Measurements from ENCODE around the gene VAMP5.
"Not testable (repeated sequence)": the region's sequence is repeated elsewhere in the genome, so short reads cannot be mapped to it uniquely, and the experiment has no call there.

The VAMP5 gene

DNA sequence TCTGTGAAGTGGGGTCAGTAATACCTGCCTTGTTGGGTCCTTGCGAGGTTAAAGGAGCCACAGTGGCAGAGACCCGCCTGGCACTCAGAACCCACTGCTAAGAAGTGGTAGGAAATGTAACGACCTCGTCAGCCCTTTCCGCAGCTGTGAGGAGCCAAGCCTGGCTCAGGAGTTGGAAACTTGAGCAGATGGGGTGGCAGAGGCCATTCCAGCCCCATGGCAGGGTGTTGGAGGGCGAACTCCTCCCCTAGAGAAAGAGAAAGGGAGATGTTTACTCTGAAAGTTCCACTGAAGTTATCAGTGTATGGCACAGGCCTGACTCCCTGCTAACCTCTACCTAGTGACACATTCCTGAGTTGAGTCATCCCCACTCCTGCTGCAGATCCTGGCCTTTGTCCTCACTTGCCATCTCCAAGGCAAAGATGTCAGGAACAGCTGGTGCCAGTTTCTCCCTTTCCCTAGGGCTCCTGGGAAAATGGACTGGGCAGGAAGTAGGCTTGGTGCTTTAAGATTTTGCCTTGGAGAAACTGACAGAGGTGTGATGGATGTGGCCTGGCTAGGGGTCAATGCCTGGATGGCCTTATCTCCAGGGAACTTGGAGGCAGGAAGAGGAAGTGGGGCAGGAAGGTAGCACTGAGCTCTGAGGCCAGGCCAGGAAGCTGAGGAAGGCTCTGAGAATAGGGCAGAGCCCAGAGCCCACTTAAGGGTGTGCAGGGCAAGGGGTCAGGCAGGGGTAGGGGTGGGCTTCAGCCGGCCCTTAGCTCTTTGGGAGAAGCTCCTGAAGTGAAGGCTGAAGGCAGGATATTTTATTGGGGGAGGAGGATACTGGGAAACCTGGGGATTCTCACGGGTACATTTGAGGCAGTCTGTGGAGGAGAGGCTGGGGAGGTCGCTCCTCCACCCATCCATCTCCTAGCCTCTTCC is 888 bp downstream of the VAMP5 start:
- no peak for DNase-seq (ENCODE audit: low read depth)

- DNase-seq (ENCODE audit: low read depth) = no peak
These were observed 1.5 kb downstream of the VAMP5 start for GRCh38 chr2:85585781-85586105.

GRCh38 chr2:85588236-85588635 is 4.0 kb downstream of the VAMP5 start:
- DNase-seq (ENCODE audit: low read depth) = no peak

DNA sequence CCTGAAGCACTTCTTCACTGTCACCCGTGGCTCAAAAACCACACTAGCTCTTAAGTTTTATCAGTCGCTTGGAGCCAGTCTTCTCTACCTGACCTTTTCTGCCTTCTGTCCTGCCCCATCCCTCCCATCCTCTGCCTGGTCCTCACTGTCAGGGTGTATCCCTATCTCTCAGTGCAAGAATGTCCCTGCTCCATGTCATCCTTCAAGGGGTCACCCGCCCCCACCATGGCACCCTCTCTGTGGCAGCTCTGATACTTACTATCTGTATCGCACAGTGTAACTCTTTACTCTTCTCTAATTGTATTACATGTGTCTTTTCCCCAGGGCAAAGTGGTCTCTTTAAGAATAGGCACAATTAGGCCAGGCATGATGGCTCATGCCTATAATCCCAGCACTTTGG is 4.4 kb downstream of the VAMP5 start:
- no peak for DNase-seq (ENCODE audit: low read depth)

DNA sequence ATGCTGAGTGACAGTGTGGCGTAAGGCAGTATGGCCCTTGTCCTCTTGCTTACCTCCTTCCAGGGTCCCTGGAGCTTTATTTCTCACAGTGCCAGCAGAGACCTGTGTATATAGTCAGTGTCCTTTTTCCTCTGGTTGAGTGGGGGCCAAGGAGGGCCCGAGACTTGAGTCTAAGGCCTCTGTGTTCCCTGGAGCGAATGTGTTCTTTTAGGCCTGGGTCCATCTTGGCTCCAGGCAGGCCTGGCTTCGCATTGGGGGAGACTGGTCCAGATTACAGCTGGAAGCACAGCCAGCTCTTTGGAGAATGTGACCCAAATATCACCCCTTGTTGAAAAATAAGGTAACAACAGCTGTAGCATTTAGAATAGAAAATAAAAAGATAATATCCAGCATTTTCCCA is 5.0 kb downstream of the VAMP5 start:
- DNase-seq (ENCODE audit: low read depth) = no peak

DNA sequence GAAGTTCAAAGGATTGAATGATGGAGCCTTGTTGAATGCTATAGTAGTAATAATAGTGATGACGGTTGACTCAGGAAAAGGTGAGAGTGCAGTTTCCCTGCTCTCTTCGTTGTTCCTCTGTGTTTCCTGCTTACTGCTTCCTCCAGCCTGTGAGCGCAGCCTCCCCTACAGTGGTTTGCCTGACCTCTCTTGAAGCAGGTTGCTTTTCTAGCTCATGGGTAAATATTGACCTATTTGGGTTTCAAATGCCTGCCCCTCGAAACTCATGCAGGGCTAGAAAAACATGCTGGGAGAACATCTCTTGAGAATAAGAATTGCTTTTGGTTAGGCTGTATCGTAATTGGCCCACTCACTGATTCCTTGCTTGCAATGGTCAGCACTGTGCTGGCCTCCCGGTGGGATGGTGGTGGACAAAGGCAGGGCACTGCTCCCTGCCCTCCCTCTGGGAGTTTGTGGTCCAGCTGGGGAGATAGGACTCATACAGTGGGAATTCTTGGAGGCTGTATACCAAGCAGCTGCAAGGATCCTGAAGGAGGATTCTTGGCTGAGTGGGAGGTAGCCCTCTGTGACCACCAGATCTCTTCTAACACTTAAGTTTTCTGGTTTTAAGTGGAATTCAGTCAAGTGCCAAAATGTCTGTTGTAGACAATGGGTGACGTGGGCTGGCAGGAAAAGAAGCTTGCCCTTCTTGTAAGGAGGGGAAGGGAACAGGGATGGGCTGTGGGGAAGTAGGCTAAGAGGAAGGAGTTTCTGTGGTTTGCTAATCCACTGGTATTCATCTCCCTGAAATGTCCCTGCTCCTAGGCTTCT is 6.0 kb downstream of the VAMP5 start:
- DNase-seq (ENCODE audit: low read depth) = no peak

DNA sequence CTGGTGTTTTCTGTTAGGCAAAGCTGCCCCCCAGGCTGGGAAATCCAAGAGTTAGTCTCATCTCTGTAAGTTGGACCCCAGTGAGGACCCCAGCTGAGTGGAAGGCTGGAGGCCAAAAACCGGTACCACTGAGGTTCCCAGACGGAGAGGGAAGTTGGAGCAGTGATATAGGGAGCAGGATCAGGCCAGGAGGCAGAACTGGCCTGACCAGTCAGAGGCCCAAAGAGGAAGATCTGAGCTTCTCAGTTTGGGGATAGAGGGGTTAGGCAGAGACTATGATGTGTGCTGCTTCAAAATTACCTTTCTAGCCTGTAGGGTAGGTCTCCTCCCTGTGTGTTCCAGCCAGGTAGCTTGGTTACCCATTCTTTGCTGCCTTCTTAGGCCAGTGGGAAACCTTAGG is 6.7 kb downstream of the VAMP5 start:
- no peak for DNase-seq (ENCODE audit: low read depth)

GRCh38 chr2:85591563-85591962 is 7.3 kb downstream of the VAMP5 start:
- DNase-seq (ENCODE audit: low read depth) = no peak

GRCh38 chr2:85592299-85592698 is 8.1 kb downstream of the VAMP5 start:
- DNase-seq (ENCODE audit: low read depth) = not testable (repeated sequence)

DNA sequence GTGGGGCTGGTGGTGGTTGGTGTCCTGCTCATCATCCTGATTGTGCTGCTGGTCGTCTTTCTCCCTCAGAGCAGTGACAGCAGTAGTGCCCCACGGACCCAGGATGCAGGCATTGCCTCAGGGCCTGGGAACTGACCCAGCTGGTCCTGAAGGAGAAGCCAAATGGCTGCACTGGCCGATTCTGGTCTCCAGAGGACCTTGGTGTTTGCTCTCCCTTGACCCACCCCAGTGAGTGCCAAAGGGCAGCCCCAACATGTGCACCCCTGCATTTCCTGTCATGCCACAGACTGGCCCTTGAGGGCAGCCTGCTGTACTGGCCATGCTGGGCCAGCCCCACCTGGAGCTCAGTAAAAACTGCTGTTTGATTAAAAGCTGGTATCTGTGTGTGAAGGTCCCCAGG is 8.8 kb downstream of the VAMP5 start:
- no peak for DNase-seq (ENCODE audit: low read depth)

GRCh38 chr2:85594715-85595300 is 10.6 kb downstream of the VAMP5 start:
- no peak for DNase-seq (ENCODE audit: low read depth)

- peak; percentile 84 for DNase-seq (ENCODE audit: low read depth)
These were observed 11.2 kb downstream of the VAMP5 start, which contains the start of gene RNF181 for GRCh38 chr2:85595301-85596025. Gene RNF181 (plus strand): TSS chr2:85595745. CDS start chr2:85595764, 19 bp downstream.

DNA sequence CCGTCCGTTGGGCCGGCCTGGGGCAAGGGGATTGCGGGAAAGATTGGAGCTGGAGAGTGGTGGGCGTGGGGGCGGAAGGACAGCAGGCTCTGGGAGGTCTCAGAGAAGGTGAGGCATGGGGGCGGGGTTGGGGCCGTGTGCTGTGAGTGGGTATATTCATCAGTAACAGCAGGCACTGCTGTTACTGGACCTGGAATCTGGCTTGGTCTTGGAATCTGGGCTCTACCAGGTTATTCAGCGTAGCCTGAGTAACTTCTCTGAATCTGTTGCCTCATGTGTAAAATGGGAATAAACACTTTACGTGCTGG is 11.7 kb downstream of the VAMP5 start:
- no peak for DNase-seq (ENCODE audit: low read depth)

DNA sequence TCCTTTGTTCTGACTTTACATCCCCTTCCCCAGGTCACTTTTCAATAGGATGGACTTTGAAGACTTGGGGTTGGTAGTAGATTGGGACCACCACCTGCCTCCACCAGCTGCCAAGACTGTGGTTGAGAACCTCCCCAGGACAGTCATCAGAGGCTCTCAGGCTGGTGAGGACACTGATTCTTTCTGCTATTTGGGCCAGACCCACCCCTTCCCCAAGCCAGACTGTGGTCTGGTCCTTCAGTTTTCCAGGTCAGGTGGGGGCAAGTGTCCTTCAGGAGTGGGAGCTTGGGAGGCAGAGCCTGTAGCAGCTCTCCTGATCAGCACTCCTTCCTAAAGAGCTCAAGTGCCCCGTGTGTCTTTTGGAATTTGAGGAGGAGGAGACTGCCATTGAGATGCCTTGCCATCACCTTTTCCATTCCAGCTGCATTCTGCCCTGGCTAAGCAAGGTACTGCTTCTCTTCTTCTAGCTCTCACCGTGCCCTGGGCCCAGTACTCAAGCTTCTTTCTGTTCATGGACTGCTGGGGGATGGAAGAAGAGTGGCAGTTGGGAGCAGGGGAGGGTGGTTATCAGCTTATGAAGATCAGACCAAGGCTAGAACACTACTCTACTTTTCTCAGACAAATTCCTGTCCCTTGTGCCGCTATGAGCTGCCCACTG is 12.4 kb downstream of the VAMP5 start:
- DNase-seq (ENCODE audit: low read depth) = no peak

- DNase-seq (ENCODE audit: low read depth) = no peak
These were observed 13.0 kb downstream of the VAMP5 start for GRCh38 chr2:85597241-85597640.

DNA sequence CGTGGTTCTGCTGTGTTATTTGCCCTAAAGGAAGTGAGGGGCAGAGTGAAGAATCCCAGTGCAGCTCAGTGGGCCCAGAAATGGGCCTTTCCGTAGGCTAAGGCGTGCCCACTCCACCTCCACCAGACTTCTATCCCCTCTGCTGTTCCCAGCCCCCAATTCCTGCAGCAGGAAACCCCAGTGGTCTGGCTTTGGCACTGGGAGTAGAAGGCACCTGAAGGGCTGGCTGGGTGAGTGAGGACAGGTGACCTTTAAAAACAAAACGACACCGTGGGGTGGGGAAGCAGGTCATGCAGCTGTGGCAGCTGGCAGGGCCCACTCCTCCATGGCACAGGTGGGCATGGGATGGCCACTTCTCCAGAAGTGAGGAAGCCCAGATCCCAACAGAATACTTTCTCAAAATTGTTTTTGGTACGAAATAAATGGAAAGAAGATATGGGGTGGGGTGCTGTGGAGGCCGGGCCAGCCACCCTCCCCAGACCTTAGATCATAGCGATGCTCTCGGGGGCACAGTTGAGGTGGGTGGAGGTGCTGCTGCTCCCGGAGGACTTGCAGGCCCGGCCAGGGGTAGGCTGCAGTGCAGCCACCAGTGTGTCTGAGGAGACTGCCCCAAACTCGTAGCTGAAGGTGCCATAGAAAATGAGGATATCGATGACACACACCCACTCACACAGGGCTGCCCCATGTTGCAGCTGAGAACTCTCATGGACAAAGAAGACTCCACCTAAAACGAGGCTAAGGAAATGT is 14.5 kb downstream of the VAMP5 start:
- no peak for DNase-seq (ENCODE audit: low read depth)

DNA sequence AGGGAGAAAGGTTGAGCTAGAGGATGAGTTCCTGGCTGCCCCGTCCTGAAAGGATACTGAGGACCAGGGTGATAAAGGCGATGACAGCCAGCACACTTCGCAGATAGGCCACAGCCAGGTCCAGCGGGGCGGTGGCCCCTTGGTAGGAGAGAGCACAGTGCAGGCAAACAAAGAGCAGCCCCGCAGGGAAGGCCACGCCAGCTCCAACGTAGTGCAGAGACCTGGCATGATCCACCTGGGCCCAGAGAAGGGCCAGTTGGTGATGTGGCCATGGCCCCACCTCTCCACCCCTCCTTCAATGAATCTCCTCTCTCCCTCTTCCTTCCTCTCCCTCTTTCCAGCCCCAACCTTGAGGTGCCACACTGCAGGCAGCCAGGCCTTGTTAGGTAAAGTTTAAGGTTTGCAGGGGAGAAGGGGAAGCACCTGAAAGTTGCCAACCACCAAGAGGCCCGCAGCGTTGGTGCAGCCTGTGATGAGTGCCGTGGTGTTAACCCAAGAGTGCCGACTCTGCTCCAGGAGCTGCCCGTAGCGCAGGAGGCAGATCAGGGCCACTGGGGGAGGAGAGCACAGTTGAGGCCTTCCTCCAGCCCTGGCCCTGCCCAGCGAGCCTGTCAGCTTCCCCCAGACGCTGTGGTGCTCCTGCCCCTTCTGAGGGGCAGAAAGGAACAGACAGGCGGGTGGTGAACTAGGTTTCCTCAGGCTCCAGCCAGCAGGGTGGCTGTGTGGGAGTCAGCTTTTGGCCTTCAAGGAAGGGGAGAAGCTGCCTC is 15.4 kb downstream of the VAMP5 start:
- DNase-seq (ENCODE audit: low read depth) = no peak

GRCh38 chr2:85600235-85600575 is 16.0 kb downstream of the VAMP5 start:
- no peak for DNase-seq (ENCODE audit: low read depth)

- DNase-seq (ENCODE audit: low read depth) = no peak
These were observed 16.9 kb downstream of the VAMP5 start for GRCh38 chr2:85600951-85601770.

Measured in stimulated activated CD4-positive, alpha-beta T cell treated with anti-CD3 and anti-CD28 coated beads, Interleukin-2, amount 100 ng/mL, for 4 hours (primary cell).